ENCODE results near the gene KCNMA1.

GRCh38 chr10:77251297-77252013, 386.2 kb downstream of the KCNMA1 start:
- TF ChIP-seq CTCF (IDR thresholded peaks at IDR 0.05 in 2 of 3, conservative IDR thresholded peaks at IDR 0.05 in 1 of 3; ENCODE audit: insufficient read depth in 2 of 3, low read depth in 1 of 3, low read length in 3 of 3) = peak; percentile 56 to 66 (median 59)
- TF ChIP-seq TARDBP (IDR thresholded peaks at IDR 0.05) = no peak
- no peak for TF ChIP-seq TFE3 (CRISPR knock-in tag; IDR thresholded peaks at IDR 0.05)
- no peak for TF ChIP-seq CHD2 (IDR thresholded peaks at IDR 0.05; ENCODE audit: low read depth, low read length)
- TF ChIP-seq USF2 (CRISPR knock-in tag; IDR thresholded peaks at IDR 0.05) = no peak
- no peak for TF ChIP-seq ZHX1 (conservative IDR thresholded peaks at IDR 0.05; ENCODE audit: low read length)
- TF ChIP-seq ZNF407 (IDR thresholded peaks at IDR 0.05; ENCODE audit: low read depth) = no peak
- TF ChIP-seq CSDE1 (IDR thresholded peaks at IDR 0.05) = no peak
- no peak for TF ChIP-seq ATF2 (CRISPR knock-in tag; IDR thresholded peaks at IDR 0.05)
- no peak for TF ChIP-seq E2F1 (CRISPR knock-in tag; IDR thresholded peaks at IDR 0.05)
